H1 (cell line): ENCODE results near the gene GRIK2. TPM values are rescaled to one million over a fixed set of nuclear protein-coding genes. Genes with fewer than 3 reads are reported as not detected.

Experiments used
- CTCF ChIA-PET: fragments of 300-600 bp; sonication (Branson Sonifier 250); formaldehyde crosslinking; loops from one replicate; lab custom pipeline; 2021; ENCODE audit not compliant: partially characterized antibody; lab: Charles Lee
- POLR2A ChIA-PET: fragments of 300-600 bp; sonication (Branson Sonifier 250); formaldehyde crosslinking; loops from one replicate; lab custom pipeline; 2021; ENCODE audit warnings: inconsistent platforms; ENCODE audit not compliant: partially characterized antibody; lab: Charles Lee
- DNase-seq, 2 experiments: peaks; one replicate each; pipeline versions ENCODE4 v3.0.0 to v3.0.0-alpha.2; 2010 to 2022; ENCODE audit warnings: low spot score in 2 of 2, low read depth in 1 of 2, mixed read lengths in 1 of 2
- FAIRE-seq: peaks from 2 replicates; lab custom pipeline; 2011; peaks lifted over from hg19 to GRCh38; lab: Jason Lieb, UNC
- H2AFZ ChIP-seq: 2 replicates; pipeline ENCODE4 v1.8.1; 2012; ENCODE audit warnings: low read length, inconsistent platforms
- H2AK5ac ChIP-seq: 2 replicates; pipeline ENCODE4 v1.6.1; 2013; ENCODE audit warnings: low read depth, low read length
- H2BK120ac ChIP-seq: replicated peaks from 2 replicates; pipeline ENCODE3; 2013; ENCODE audit warnings: low read depth, low read length, inconsistent platforms
- H2BK12ac ChIP-seq: 2 replicates; pipeline ENCODE4 v1.6.1; 2013; ENCODE audit warnings: low read depth, low read length
- H2BK15ac ChIP-seq: 2 replicates; pipeline ENCODE4 v1.6.1; 2013; ENCODE audit warnings: low read length
- H2BK20ac ChIP-seq: 2 replicates; pipeline ENCODE4 v1.6.1; 2013; ENCODE audit warnings: low read length
- H2BK5ac ChIP-seq: 2 replicates; pipeline ENCODE4 v1.6.1; 2013; ENCODE audit warnings: low read depth, low read length
- H3K14ac ChIP-seq: 2 replicates; pipeline ENCODE4 v1.6.1; 2013; ENCODE audit warnings: inconsistent platforms; ENCODE audit not compliant: insufficient read length
- H3K18ac ChIP-seq: 2 replicates; pipeline ENCODE4 v1.6.1; 2013; ENCODE audit warnings: low read length; ENCODE audit errors: extremely low read depth
- H3K23ac ChIP-seq: 2 replicates; pipeline ENCODE4 v1.6.1; 2013; ENCODE audit warnings: inconsistent platforms; ENCODE audit not compliant: insufficient read length
- H3K23me2 ChIP-seq: 2 replicates; pipeline ENCODE4 v1.6.1; 2013; ENCODE audit warnings: low read depth, low read length
- H3K27ac ChIP-seq: 2 replicates; pipeline ENCODE4 v1.6.1; 2011; ENCODE audit warnings: low read depth, low read length, inconsistent platforms
- H3K27me3 ChIP-seq, 4 experiments: replicated peaks in 1 of 4; 1 replicate in 1 of 4; 2 replicates in 3 of 4; pipeline versions ENCODE4 v1.6.1 to v1.8.1; 2011 to 2013; ENCODE audit warnings: low read length in 3 of 4, mild to moderate bottlenecking in 3 of 4, inconsistent platforms in 2 of 4, mixed read lengths in 2 of 4, moderate library complexity in 1 of 4; ENCODE audit not compliant: control insufficient read depth in 3 of 4, insufficient read depth in 3 of 4; ENCODE audit errors: extremely low read depth in 1 of 4
- H3K36me3 ChIP-seq, 4 experiments: 2 replicates each; pipeline versions ENCODE4 v1.6.1 to v1.8.1; 2011 to 2013; ENCODE audit warnings: mild to moderate bottlenecking in 4 of 4, low read length in 3 of 4, moderate library complexity in 2 of 4, control low read depth in 1 of 4, inconsistent platforms in 1 of 4; ENCODE audit not compliant: insufficient read depth in 4 of 4, control insufficient read depth in 2 of 4
- H3K4ac ChIP-seq: replicated peaks from 2 replicates; pipeline ENCODE3; 2013; ENCODE audit warnings: low read length, low read depth, mixed read lengths, inconsistent platforms; ENCODE audit not compliant: insufficient read length
- H3K4me1 ChIP-seq, 4 experiments: replicated peaks in 1 of 4; 1 replicate in 1 of 4; 2 replicates in 3 of 4; pipeline versions ENCODE4 v1.6.1 to v1.8.1; 2011 to 2013; ENCODE audit warnings: low read length in 3 of 4, inconsistent platforms in 2 of 4, mixed read lengths in 1 of 4; ENCODE audit not compliant: insufficient read depth in 4 of 4, control insufficient read depth in 3 of 4
- H3K4me2 ChIP-seq, 2 experiments: 2 replicates each; pipeline versions ENCODE4 v1.6.1 to v1.8.1; 2011 to 2013; ENCODE audit warnings: low read depth in 2 of 2, low read length in 2 of 2, control low read depth in 1 of 2, inconsistent platforms in 1 of 2, mild to moderate bottlenecking in 1 of 2; ENCODE audit not compliant: insufficient read depth in 1 of 2
- H3K4me3 ChIP-seq, 4 experiments: fragments of 200-600, 300-600 bp in 1 of 4; sonication (generic), shearing (Covaris generic), sonication (Bioruptor Twin) in 1 of 4; 2 replicates each; pipeline versions ENCODE4 v1.5.1 to v1.8.1; 2011 to 2016; ENCODE audit warnings: low read length in 4 of 4, low read depth in 3 of 4, control low read depth in 2 of 4, inconsistent platforms in 2 of 4, mild to moderate bottlenecking in 2 of 4, mixed read lengths in 1 of 4, moderate library complexity in 1 of 4; ENCODE audit not compliant: insufficient read depth in 2 of 4; ENCODE audit errors: extremely low read depth in 1 of 4
- H3K56ac ChIP-seq: replicated peaks from 2 replicates; pipeline ENCODE3; 2013; ENCODE audit warnings: low read depth, mild to moderate bottlenecking, mixed read lengths, low read length, inconsistent platforms; ENCODE audit not compliant: insufficient read length
- H3K79me1 ChIP-seq: 2 replicates; pipeline ENCODE4 v1.6.1; 2013; ENCODE audit warnings: low read depth, low read length, control low read depth
- H3K79me2 ChIP-seq, 2 experiments: 2 replicates each; pipeline versions ENCODE4 v1.6.1 to v1.8.1; 2012 to 2013; ENCODE audit warnings: low read length in 2 of 2, mild to moderate bottlenecking in 2 of 2, inconsistent platforms in 1 of 2; ENCODE audit not compliant: insufficient read depth in 2 of 2, control insufficient read depth in 1 of 2
- H3K9ac ChIP-seq, 4 experiments: replicated peaks in 1 of 4; 1 replicate in 1 of 4; 2 replicates in 3 of 4; pipeline versions ENCODE4 v1.6.1 to v1.8.1; 2011 to 2013; ENCODE audit warnings: low read depth in 3 of 4, low read length in 3 of 4, control low read depth in 2 of 4, mild to moderate bottlenecking in 2 of 4, moderate library complexity in 2 of 4, inconsistent platforms in 1 of 4; ENCODE audit errors: extremely low read depth in 1 of 4
- H3K9me3 ChIP-seq, 2 experiments: 2 replicates each; pipeline versions ENCODE4 v1.6.1 to v1.8.1; 2012 to 2013; ENCODE audit warnings: mild to moderate bottlenecking in 2 of 2, moderate library complexity in 2 of 2, control low read depth in 1 of 2, inconsistent platforms in 1 of 2, low read depth in 1 of 2, low read length in 1 of 2, mixed read lengths in 1 of 2; ENCODE audit not compliant: insufficient read depth in 2 of 2
- H4K20me1 ChIP-seq, 2 experiments: replicated peaks in 1 of 2; 2 replicates each; pipeline versions ENCODE3 to v1.8.1; 2011 to 2013; ENCODE audit warnings: inconsistent platforms in 2 of 2, low read length in 2 of 2, mild to moderate bottlenecking in 1 of 2; ENCODE audit not compliant: insufficient read depth in 2 of 2, control insufficient read depth in 1 of 2
- H4K5ac ChIP-seq: 2 replicates; pipeline ENCODE4 v1.6.1; 2013; ENCODE audit warnings: low read length, low read depth, mixed read lengths, inconsistent platforms; ENCODE audit not compliant: insufficient read length
- H4K8ac ChIP-seq: 2 replicates; pipeline ENCODE4 v1.8.0; 2013; ENCODE audit warnings: mild to moderate bottlenecking, moderate library complexity, low read length, inconsistent platforms; ENCODE audit not compliant: insufficient read depth; ENCODE audit errors: extremely low read depth
- H4K91ac ChIP-seq: replicated peaks from 2 replicates; pipeline ENCODE3; 2013; ENCODE audit warnings: low read length, mixed read lengths, inconsistent platforms; ENCODE audit not compliant: insufficient read length
- ASH2L ChIP-seq: fragments of 200-600, 300-600 bp; sonication (generic); IDR thresholded peaks from one replicate; pipeline ENCODE4 v1.7.1; 2017; ENCODE audit warnings: low read length
- ATF2 ChIP-seq: IDR thresholded peaks from 2 replicates; pipeline ENCODE4 v1.6.1; 2012; ENCODE audit warnings: low read length, inconsistent platforms
- BACH1 ChIP-seq: IDR thresholded peaks from 2 replicates; pipeline ENCODE4 v1.6.1; 2012; ENCODE audit warnings: low read length, improper control_type of control experiment
- CBX8 ChIP-seq: fragments of 300-800, 300-1000 bp; sonication (generic); IDR thresholded peaks from 2 replicates; pipeline ENCODE4 v1.7.1; 2016; ENCODE audit warnings: low read depth, low read length, borderline replicate concordance
- CREB1 ChIP-seq: IDR thresholded peaks from 2 replicates; pipeline ENCODE4 v1.6.1; 2012; ENCODE audit warnings: inconsistent platforms
- CTBP2 ChIP-seq: IDR thresholded peaks from 2 replicates; pipeline ENCODE4 v1.7.0; 2011; ENCODE audit warnings: borderline replicate concordance, mild to moderate bottlenecking, moderate library complexity, mixed read lengths, low read length; ENCODE audit not compliant: insufficient read depth, insufficient read length
- EGR1 ChIP-seq: IDR thresholded peaks from 2 replicates; pipeline ENCODE4 v1.6.1; 2011; ENCODE audit warnings: low read depth, low read length, borderline replicate concordance
- EZH2 ChIP-seq: fragments of 200-600 bp; sonication (generic); IDR thresholded peaks from 2 replicates; pipeline ENCODE4 v1.7.1; 2012; ENCODE audit warnings: low read depth, mild to moderate bottlenecking, moderate library complexity, low read length, inconsistent platforms; ENCODE audit not compliant: severe bottlenecking
- GABPA ChIP-seq: IDR thresholded peaks from 2 replicates; pipeline ENCODE4 v1.6.1; 2011; ENCODE audit warnings: mild to moderate bottlenecking, low read length, moderate library complexity, borderline replicate concordance; ENCODE audit not compliant: insufficient read depth
- NANOG ChIP-seq: IDR thresholded peaks from 2 replicates; pipeline ENCODE4 v1.6.1; 2011; ENCODE audit warnings: low read length, low read depth, mild to moderate bottlenecking, inconsistent platforms; ENCODE audit not compliant: insufficient read depth, poor library complexity, severe bottlenecking
- SRF ChIP-seq: IDR thresholded peaks from 2 replicates; pipeline ENCODE4 v1.6.1; 2011; ENCODE audit warnings: mild to moderate bottlenecking, low read depth, low read length, moderate library complexity
- TAF7 ChIP-seq: optimal IDR thresholded peaks from 2 replicates; pipeline ENCODE3; 2011; ENCODE audit warnings: low read depth, mild to moderate bottlenecking, inconsistent platforms, low read length, moderate library complexity, borderline replicate concordance
- ZNF274 ChIP-seq: IDR thresholded peaks from 2 replicates; pipeline ENCODE4 v1.7.0; 2012; ENCODE audit warnings: low read length, borderline replicate concordance; ENCODE audit errors: extremely low read depth
- WGBS, 2 experiments: shearing (Covaris generic) in 1 of 2; methylation state at CpG; one replicate each; pipeline versions ENCODE4 v1.1.6 to v1.1.7; 2013 to 2015; ENCODE audit warnings: low lambda C conversion rate in 2 of 2, mixed read lengths in 2 of 2, inconsistent platforms in 1 of 2, low coverage in 1 of 2, missing lambda C conversion rate in 1 of 2; ENCODE audit not compliant: insufficient replicate concordance in 2 of 2, insufficient coverage in 1 of 2, insufficient read length in 1 of 2; ENCODE audit errors: extremely low coverage in 1 of 2, missing lambda C conversion rate in 1 of 2; 5-methylcytosine and 5-hydroxymethylcytosine counted together
- polyA plus RNA-seq, 7 experiments: library from polyadenylated mRNA; depleted of rRNA in 3 of 7; stranded (reverse) in 5 of 7; unstranded in 2 of 7; fragments of >200 nt in 5 of 7; fragments of 200-250 nt in 2 of 7; gene quantifications; 1 replicate in 5 of 7; 2 replicates in 1 of 7; 4 replicates in 1 of 7; pipeline versions ENCODE4 v1.2.1 to v1.2.3, GENCODE V29; 2011 to 2013; ENCODE audit warnings: missing spikeins in 2 of 7, mixed read lengths in 2 of 7
- total RNA-seq: library from RNA; stranded (reverse); fragmentation: NEBNext Ultra II Directional; extraction: Animal tissue kit (Norgen Biotek cat#: 25700); gene quantifications from 2 replicates; pipeline ENCODE4 v1.2.1, GENCODE V29; 2021

The GRIK2 gene
- total and polyA plus RNA-seq, 2 of the 8 experiments (the other 6 are each of a cell fraction or from before 2014, with no cell fraction given), result 1.8 to 2.2 TPM

DNA sequence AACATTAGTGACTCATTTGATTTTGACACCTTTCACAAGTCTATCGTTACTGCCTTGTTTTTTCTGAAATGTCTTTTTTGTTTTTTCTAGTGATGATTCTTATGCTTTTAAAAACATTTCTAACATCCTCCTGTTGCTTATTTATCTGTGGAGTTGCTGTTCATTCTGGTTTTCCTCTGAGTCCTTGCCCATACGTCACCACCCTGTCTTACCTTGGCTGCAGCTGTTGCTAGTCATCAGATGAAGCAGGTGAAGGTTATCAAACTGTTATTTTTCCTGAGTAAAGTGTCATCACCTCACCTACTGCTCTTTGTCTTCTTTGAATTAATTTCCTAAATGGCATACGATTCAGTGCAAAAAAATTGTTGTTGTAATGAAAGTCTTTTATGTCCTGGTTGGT, 376.6 kb downstream of the GRIK2 start:
- Histone ChIP-seq H3K79me1 (no peaks in the 10 kb centered on the region), H3K36me3 (no peaks in the 10 kb centered on the region), H3K4me1 (peaks cover 0 to 9% (median 3%) of the 10 kb centered on the region in 4 experiments; a peak in 3 of 7 replicates), H2BK5ac (no peak overlapping the region), H3K9ac (no peak overlapping the region), H2BK20ac (no peak overlapping the region), H2BK12ac (no peak overlapping the region), H3K23me2 (no peaks in the 10 kb centered on the region), H3K9me3 (no peaks in the 10 kb centered on the region), H2BK120ac (no peak overlapping the region), H2AFZ (no peak overlapping the region), H3K56ac (no peak overlapping the region), H2BK15ac (no peak overlapping the region; the same call in 1 of the 2 replicates), H3K27ac (no peak overlapping the region), H4K20me1 (no peaks in the 10 kb centered on the region), H4K5ac (no peak overlapping the region), H3K27me3 (no peaks in the 10 kb centered on the region), H3K18ac (no peak overlapping the region), H3K4ac (no peak overlapping the region), H4K91ac (no peak overlapping the region), H4K8ac (no peak overlapping the region), H3K79me2 (no peaks in the 10 kb centered on the region), H3K4me2 (no peak overlapping the region), H3K14ac (no peak overlapping the region), H2AK5ac (no peak overlapping the region), H3K4me3 (no peak overlapping the region), H3K23ac (no peak overlapping the region)
- ChIA-PET CTCF (no interaction called here), POLR2A (no interaction called here)
- 91% methylated on average over 3 of the region's 3 CpGs; no CpG with 5 or more reads in 1 of the 2 experiments for WGBS, 2 experiments
- FAIRE-seq (peak; percentile 13), DNase-seq (no peak)
- TF ChIP-seq NANOG (no peak), CTBP2 (no peak), EZH2 (no peak), BACH1 (no peak), CBX8 (no peak), GABPA (no peak), CREB1 (no peak), SRF (no peak), ZNF274 (no peak), ASH2L (no peak), EGR1 (no peak), TAF7 (no peak), ATF2 (no peak)
